Measurements from ENCODE around the gene ACAD8. TPM values are rescaled to one million over a fixed set of nuclear protein-coding genes. Genes with fewer than 3 reads are reported as not detected.
"Not testable (repeated sequence)": the region's sequence is repeated elsewhere in the genome, so short reads cannot be mapped to it uniquely, and the experiment has no call there.

The ACAD8 gene
- total RNA-seq, 2 donors from 2014 or later, result 17.9 to 35.3 TPM

DNA sequence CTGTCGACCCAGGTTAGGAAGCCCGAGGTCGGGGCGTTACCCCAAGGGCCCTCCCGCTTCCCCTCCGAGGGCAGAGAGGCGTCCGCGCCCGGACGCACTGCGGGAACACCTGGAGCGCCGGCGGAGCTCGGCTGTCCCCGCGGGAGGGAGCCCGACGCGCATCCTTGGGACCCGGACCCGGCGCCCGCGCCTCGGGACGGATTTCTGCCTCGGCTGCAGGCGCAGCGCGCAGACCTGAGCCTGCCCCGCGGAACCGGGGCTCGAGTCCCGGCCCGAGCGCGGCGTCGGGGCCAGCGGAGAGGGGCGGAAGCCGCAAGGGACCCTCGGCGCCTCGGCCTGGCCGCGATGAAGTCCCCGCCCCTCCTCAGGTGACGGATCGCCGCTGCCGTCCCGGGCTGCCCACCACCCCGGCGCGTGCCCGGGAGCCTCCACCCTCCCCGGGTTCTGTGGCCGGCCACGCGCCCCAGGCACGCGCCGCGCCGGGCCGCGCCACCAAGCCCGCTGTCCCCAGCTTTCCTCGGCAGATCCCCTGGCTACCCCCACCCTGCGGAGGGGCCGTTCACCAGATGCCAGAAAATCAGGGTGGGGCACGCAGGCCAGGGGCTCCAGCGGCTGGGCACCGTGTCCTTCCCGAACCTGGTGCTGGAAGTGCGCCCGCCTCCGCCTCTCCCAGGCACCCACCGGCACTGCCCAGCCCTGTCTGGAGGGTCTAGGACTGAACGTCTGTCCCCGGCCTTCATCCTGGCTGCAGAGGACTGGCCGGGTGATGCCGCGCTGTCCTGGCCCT is 23.2 kb downstream of the ACAD8 start:
- peaks cover 7% of the 10 kb centered on the region for H3K27me3 ChIP-seq (replicated peaks; ENCODE audit: insufficient read depth)
- no peaks in the 10 kb centered on the region for H3K36me3 ChIP-seq
- no peak overlapping the region for H3K27ac ChIP-seq
- H3K4me1 ChIP-seq (ENCODE audit: control insufficient read depth in 1 of 2, low read depth in 2 of 2), result peaks cover 6 to 20% of the 10 kb centered on the region in 2 donors
- ATAC-seq (ENCODE audit: insufficient number of reproducible peaks, low FRiP score, low read depth) (no peak), DNase-seq (ENCODE audit: low spot score) (no peak)
- peak overlapping the region; percentile 61 for H3K4me3 ChIP-seq
- TF ChIP-seq, protein P1, sequence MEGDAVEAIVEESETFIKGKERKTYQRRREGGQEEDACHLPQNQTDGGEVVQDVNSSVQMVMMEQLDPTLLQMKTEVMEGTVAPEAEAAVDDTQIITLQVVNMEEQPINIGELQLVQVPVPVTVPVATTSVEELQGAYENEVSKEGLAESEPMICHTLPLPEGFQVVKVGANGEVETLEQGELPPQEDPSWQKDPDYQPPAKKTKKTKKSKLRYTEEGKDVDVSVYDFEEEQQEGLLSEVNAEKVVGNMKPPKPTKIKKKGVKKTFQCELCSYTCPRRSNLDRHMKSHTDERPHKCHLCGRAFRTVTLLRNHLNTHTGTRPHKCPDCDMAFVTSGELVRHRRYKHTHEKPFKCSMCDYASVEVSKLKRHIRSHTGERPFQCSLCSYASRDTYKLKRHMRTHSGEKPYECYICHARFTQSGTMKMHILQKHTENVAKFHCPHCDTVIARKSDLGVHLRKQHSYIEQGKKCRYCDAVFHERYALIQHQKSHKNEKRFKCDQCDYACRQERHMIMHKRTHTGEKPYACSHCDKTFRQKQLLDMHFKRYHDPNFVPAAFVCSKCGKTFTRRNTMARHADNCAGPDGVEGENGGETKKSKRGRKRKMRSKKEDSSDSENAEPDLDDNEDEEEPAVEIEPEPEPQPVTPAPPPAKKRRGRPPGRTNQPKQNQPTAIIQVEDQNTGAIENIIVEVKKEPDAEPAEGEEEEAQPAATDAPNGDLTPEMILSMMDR (IDR thresholded peaks at IDR 0.05), result no peak
- H3K9me3 ChIP-seq, result no peaks in the 10 kb centered on the region

DNA sequence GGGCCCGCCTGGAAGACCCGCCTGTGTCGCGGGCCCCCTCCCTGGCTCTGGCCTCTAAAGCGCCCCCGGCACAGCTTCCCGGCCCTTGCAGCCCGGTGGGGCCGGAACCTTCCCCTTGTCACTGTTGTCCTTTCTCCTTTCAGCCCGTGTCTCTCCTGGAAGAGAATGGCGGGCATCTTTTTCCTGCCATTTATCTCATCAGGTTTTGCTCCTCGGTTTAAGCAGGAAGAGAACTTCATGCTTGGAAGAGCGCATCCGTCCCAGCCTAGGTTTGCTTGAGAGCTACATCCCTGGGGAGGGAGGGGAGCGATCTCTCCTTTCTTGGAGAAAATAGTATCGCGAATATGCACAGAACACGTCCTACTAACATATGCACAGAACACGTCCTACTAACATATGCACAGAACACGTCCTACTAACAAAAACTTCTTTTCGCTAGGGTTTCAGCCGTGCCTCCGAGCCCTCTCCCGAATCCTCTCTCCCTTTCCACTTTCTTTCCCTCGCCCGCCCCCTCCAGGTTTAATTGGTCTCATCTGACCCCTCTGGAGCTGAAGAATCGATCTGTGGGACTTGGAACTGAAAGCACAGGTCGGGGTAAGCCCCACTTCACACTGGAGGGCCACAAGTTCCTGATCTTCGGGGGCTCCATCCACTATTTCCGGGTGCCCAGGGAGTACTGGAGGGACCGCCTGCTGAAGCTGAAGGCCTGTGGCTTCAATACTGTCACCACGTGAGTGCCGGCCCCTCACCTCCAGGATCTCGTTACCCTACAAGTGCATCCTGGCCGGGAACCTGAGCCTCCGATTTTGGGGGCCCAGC is 24.0 kb downstream of the ACAD8 start:
- Histone ChIP-seq H3K4me3 (peak overlapping the region; percentile 61), H3K27ac (no peak overlapping the region), H3K27me3 (replicated peaks; ENCODE audit: insufficient read depth) (peaks cover 7% of the 10 kb centered on the region), H3K36me3 (no peaks in the 10 kb centered on the region), H3K4me1 (ENCODE audit: control insufficient read depth in 1 of 2, low read depth in 2 of 2) (peaks cover 6 to 20% of the 10 kb centered on the region in 2 donors), H3K9me3 (no peaks in the 10 kb centered on the region)
- ATAC-seq (ENCODE audit: insufficient number of reproducible peaks, low FRiP score, low read depth) (no peak), DNase-seq (ENCODE audit: low spot score) (no peak)
- TF ChIP-seq, protein P1 (IDR thresholded peaks at IDR 0.05), result no peak

DNA sequence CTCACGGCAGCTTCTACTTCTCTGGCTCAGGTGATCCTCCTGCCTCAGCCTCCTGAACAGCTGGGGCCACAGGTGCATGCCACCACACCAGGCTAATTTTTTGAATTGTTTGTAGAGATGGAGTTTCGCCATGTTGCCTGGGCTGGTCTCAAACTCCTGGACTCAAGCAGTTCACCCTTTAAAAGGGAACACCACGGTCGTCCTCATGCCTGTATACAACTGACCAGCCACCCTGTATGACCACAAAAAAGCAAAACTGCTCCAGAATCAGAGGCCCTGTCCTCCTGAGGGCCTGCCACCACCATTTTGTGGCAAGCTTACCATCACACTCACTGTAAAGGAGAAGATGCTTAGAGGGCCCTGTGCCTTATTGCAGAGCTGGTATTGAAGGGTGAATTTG is 25.0 kb downstream of the ACAD8 start:
- Histone ChIP-seq H3K4me3 (no peak overlapping the region), H3K9me3 (no peaks in the 10 kb centered on the region), H3K27me3 (replicated peaks; ENCODE audit: insufficient read depth) (peaks cover 7% of the 10 kb centered on the region), H3K4me1 (ENCODE audit: control insufficient read depth in 1 of 2, low read depth in 2 of 2) (peaks cover 6 to 20% of the 10 kb centered on the region in 2 donors), H3K36me3 (no peaks in the 10 kb centered on the region), H3K27ac (no peak overlapping the region)
- TF ChIP-seq, protein P1 (IDR thresholded peaks at IDR 0.05), result no peak
- ATAC-seq (ENCODE audit: insufficient number of reproducible peaks, low FRiP score, low read depth) (no peak), DNase-seq (ENCODE audit: low spot score) (no peak)

GRCh38 chr11:134281635-134282034 is 28.3 kb downstream of the ACAD8 start:
- not testable (repeated sequence) for H3K4me3 ChIP-seq; H3K9me3 ChIP-seq; H3K27ac ChIP-seq; H3K27me3 ChIP-seq (replicated peaks; ENCODE audit: insufficient read depth); ATAC-seq (ENCODE audit: insufficient number of reproducible peaks, low FRiP score, low read depth); DNase-seq (ENCODE audit: low spot score); H3K36me3 ChIP-seq; H3K4me1 ChIP-seq (ENCODE audit: control insufficient read depth in 1 of 2, low read depth in 2 of 2)

DNA sequence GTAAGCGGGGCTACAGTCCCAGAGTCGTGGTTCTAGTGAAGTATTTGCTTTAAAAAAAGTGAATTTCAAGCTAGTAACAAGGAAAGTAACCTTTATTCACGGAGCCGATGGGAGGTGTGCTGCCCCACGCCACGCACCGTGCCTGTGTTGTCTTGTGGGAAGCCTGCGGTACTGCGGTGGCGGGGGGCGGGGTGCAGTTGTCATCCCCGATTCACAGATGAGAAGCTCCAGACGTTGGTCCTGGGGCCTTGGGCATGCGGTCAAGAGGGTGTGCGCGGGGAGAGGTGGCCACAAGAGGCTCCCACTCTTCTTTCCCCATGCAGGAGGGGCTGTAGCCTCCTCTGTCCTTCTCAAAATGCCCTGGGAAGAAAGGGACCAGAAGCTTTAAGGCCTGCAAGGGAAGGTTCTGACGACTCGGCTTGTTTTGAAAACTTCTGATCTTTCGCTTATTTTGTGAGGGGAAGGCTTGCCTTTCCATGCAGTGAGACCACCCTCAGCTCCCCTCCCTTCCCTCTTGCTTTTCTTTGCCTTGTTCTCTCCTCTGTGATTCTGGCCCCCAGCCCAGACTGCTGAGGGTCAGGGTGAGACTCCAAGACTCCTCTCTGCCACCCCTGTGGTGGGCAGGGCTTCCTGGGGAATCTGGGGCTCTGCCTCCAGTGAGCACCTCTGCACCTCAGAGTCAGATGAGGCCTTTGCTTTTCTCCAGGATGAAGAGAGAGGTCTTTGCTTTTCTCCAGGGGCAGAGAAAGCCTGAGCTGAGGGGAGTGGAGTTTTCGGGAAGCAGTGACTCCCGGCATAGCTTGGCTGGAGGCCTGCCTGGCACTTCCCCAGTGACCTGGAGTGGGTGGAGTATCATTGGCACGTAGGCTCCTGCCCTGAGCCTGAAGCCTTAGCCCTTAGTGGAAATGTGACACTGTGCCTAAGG is 29.0 kb downstream of the ACAD8 start:
- Histone ChIP-seq H3K36me3 (no peaks in the 10 kb centered on the region), H3K27ac (no peak overlapping the region), H3K27me3 (replicated peaks; ENCODE audit: insufficient read depth) (peaks cover under 1% of the 10 kb centered on the region), H3K4me3 (no peak overlapping the region), H3K9me3 (no peaks in the 10 kb centered on the region), H3K4me1 (ENCODE audit: control insufficient read depth in 1 of 2, low read depth in 2 of 2) (no peaks in the 10 kb centered on the region)
- ATAC-seq (ENCODE audit: insufficient number of reproducible peaks, low FRiP score, low read depth) (no peak), DNase-seq (ENCODE audit: low spot score) (no peak)
- TF ChIP-seq, protein P1 (IDR thresholded peaks at IDR 0.05), result no peak
